ENCODE measurements around the gene TMEM248.

DNA sequence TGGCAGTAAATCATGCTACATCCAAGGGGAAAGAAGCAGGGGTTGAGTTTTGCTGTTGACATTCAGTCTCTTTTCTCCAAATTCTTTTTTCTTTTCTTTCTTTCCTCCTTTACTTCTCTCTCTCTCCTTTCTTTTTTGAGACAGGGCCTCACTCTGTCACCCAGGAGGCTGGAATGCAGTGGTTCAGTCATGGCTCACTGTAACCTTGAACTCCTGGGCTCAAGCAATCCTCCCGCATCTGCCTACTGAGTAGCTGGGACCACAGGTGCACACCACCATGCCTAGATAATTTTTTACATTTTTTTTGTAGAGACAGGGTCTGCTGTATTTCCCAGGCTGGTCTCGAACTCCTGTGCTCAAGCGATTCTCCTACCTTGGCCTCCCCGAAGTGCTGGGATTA lies 39.2 kb downstream of the TMEM248 start:
- TF ChIP-seq POLR2A (IDR thresholded peaks at IDR 0.05), result no peak
- no peak for TF ChIP-seq CTCF (IDR thresholded peaks at IDR 0.05)

All from lower leg skin (tissue), 3 donors.